Measurements from ENCODE around the gene FRAS1.

DNA sequence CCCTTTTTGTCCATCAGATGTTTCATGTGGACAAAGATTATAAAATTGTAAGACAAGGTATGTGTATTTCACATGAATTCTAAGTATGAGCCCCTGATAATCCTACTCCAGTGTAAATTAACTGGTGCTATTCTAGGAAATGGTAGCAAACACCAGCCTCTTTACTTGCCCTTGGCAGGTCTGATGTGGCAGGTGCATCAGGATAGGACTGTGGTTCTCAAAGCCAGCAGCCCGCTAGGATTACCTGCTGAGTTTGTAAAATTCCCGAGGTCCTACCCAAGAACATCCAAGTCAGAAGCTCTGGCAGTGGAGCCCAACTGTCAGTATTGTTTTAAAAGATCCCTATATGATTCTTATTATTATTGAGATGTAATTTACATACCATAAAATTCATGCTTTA lies 320.4 kb downstream of the FRAS1 start:
- TF ChIP-seq, protein P1, sequence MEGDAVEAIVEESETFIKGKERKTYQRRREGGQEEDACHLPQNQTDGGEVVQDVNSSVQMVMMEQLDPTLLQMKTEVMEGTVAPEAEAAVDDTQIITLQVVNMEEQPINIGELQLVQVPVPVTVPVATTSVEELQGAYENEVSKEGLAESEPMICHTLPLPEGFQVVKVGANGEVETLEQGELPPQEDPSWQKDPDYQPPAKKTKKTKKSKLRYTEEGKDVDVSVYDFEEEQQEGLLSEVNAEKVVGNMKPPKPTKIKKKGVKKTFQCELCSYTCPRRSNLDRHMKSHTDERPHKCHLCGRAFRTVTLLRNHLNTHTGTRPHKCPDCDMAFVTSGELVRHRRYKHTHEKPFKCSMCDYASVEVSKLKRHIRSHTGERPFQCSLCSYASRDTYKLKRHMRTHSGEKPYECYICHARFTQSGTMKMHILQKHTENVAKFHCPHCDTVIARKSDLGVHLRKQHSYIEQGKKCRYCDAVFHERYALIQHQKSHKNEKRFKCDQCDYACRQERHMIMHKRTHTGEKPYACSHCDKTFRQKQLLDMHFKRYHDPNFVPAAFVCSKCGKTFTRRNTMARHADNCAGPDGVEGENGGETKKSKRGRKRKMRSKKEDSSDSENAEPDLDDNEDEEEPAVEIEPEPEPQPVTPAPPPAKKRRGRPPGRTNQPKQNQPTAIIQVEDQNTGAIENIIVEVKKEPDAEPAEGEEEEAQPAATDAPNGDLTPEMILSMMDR (IDR thresholded peaks at IDR 0.05): no peak
- TF ChIP-seq POLR2AphosphoS5 (IDR thresholded peaks at IDR 0.05; ENCODE audit: low read depth, low read length) (no peak), SIN3A (IDR thresholded peaks at IDR 0.05; ENCODE audit: borderline replicate concordance, insufficient read depth, low read depth, low read length) (no peak), TCF7L2 (IDR thresholded peaks at IDR 0.05; ENCODE audit: low read depth, low read length) (no peak)
- TF ChIP-seq, protein P2, sequence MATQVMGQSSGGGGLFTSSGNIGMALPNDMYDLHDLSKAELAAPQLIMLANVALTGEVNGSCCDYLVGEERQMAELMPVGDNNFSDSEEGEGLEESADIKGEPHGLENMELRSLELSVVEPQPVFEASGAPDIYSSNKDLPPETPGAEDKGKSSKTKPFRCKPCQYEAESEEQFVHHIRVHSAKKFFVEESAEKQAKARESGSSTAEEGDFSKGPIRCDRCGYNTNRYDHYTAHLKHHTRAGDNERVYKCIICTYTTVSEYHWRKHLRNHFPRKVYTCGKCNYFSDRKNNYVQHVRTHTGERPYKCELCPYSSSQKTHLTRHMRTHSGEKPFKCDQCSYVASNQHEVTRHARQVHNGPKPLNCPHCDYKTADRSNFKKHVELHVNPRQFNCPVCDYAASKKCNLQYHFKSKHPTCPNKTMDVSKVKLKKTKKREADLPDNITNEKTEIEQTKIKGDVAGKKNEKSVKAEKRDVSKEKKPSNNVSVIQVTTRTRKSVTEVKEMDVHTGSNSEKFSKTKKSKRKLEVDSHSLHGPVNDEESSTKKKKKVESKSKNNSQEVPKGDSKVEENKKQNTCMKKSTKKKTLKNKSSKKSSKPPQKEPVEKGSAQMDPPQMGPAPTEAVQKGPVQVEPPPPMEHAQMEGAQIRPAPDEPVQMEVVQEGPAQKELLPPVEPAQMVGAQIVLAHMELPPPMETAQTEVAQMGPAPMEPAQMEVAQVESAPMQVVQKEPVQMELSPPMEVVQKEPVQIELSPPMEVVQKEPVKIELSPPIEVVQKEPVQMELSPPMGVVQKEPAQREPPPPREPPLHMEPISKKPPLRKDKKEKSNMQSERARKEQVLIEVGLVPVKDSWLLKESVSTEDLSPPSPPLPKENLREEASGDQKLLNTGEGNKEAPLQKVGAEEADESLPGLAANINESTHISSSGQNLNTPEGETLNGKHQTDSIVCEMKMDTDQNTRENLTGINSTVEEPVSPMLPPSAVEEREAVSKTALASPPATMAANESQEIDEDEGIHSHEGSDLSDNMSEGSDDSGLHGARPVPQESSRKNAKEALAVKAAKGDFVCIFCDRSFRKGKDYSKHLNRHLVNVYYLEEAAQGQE (IDR thresholded peaks at IDR 0.05; ENCODE audit: insufficient read depth in 1 of 2, low read depth in 2 of 2, low read length in 1 of 2): no peak

Measured in Panc1 (cell line).